ENCODE results near the gene NSRP1. TPM values are rescaled to one million over a fixed set of nuclear protein-coding genes. Genes with fewer than 3 reads are reported as not detected.

NSRP1 gene
- total and polyA plus RNA-seq, 2 of the 13 experiments (the other 11 are each of a cell fraction or from before 2014, with no cell fraction given), result 7.0 to 14.3 TPM

GRCh38 chr17:30093463-30094147, 23.0 kb upstream of the NSRP1 start (continued):
- no peak for TF ChIP-seq ZNF557 (CRISPR knock-in tag; IDR thresholded peaks at IDR 0.05)
- no peak for TF ChIP-seq ZNF740 (CRISPR knock-in tag; IDR thresholded peaks at IDR 0.05)
- no peak for TF ChIP-seq CEBPZ (IDR thresholded peaks at IDR 0.05; ENCODE audit: low read length)
- peak; percentile 73 for TF ChIP-seq SMC3 (IDR thresholded peaks at IDR 0.05; ENCODE audit: low read length)

GRCh38 chr17:30095507-30096244, 20.9 kb upstream of the NSRP1 start:
- Histone ChIP-seq H3K36me3 (replicated peaks in 1 of 2; ENCODE audit: control insufficient read depth in 1 of 2, insufficient read depth in 2 of 2, low read length in 2 of 2) (no peaks in the 10 kb centered on the region), H3K27ac (ENCODE audit: extremely low read length, insufficient read depth, low read length) (no peak overlapping the region), H3K79me2 (ENCODE audit: insufficient read depth, low read length) (no peaks in the 10 kb centered on the region), H3K9ac (ENCODE audit: insufficient read depth, low read depth, low read length) (no peak overlapping the region), H3K9me3 (ENCODE audit: low read length) (no peaks in the 10 kb centered on the region), H3K4me2 (ENCODE audit: low read depth, low read length) (no peak overlapping the region), H4K20me1 (ENCODE audit: insufficient read depth, low read length) (no peaks in the 10 kb centered on the region), H2AFZ (ENCODE audit: low read length) (no peak overlapping the region), H3K4me1 (ENCODE audit: insufficient read depth, low read length) (peaks cover 10% of the 10 kb centered on the region), H3K27me3 (ENCODE audit: control insufficient read depth in 1 of 2, insufficient read depth in 2 of 2, low read length in 2 of 2) (peaks cover 0 to 11% of the 10 kb centered on the region in 2 experiments; a peak in 1 of 5 replicates), H3K4me3 (replicated peaks in 1 of 3; ENCODE audit: insufficient read depth in 1 of 3, low read depth in 2 of 3, low read length in 3 of 3) (no peak overlapping the region)
- DNase-seq (ENCODE audit: low spot score) (peak; percentile 64), ATAC-seq (peak; percentile 77), FAIRE-seq (peak; percentile 91)
- in situ Hi-C loops (cut with HindIII; ENCODE audit: extremely low pct_ligation_motif_present, low pct_unique_long_range_greater_than_20kb) (loop anchor here (5.0 kb wide), 1 partner anchor 68 kb away; no protein-coding TSS in a partner anchor), intact Hi-C loops (cut with micrococcal nuclease; ENCODE audit: unreplicated experiment) (loop anchor here (10.0 kb wide), 2 partner anchors 161 to 291 kb away; partner anchors contain the start of gene SSH2)
- ChIA-PET POLR2A (interaction anchor here (1.3 kb wide), 1 partner anchor 14 kb away, joined by 3 read pairs; no protein-coding TSS in a partner anchor), CTCF (ENCODE audit: low intra/inter-chr PET ratio, low total read pairs) (interaction anchor here (0.9 kb wide), 1 partner anchor 69 kb away, joined by 5 read pairs; no protein-coding TSS in a partner anchor)
- TF ChIP-seq TEAD3 (CRISPR knock-in tag; optimal IDR thresholded peaks at IDR 0.05; ENCODE audit: borderline replicate concordance) (peak; percentile 14), SKI (IDR thresholded peaks at IDR 0.05; ENCODE audit: partially characterized antibody) (no peak), ZNF558 (CRISPR knock-in tag; IDR thresholded peaks at IDR 0.05; ENCODE audit: borderline replicate concordance) (no peak), CTCF (CRISPR knock-in tag; IDR thresholded peaks at IDR 0.05) (peak; percentile 55), FOSL2 (CRISPR knock-in tag; IDR thresholded peaks at IDR 0.05) (0 out of 2 replicates have a peak, but pooled peaks have one; percentile 15), NR2C2 (CRISPR knock-in tag; IDR thresholded peaks at IDR 0.05; ENCODE audit: borderline replicate concordance) (no peak)
- WGBS (ENCODE audit: low lambda C conversion rate), result 27% methylated on average over 4 of the region's 4 CpGs
- BruUV-seq (replicated peaks), result no TSS peak

All from HepG2 (cell line).